K562 (cell line): ENCODE measurements around the gene FAM171A2. TPM values are rescaled to one million over a fixed set of nuclear protein-coding genes. Genes with fewer than 3 reads are reported as not detected.

Source experiments
- ATAC-seq: fragments of 200-7000 bp; cut with Tn5 transposase; 3 replicates; pipeline ENCODE4 v1.9.1; 2020; ENCODE audit warnings: moderate library complexity
- BruUV-seq: library from RNA; stranded (reverse); fragments of 400-500 nt; replicated peaks from 2 replicates; lab custom pipeline; 2021; lab: Mats Ljungman, UMichigan
- CTCF ChIA-PET: fragments of 300-600 bp; formaldehyde crosslinking; extraction: SDS; loops from one replicate; lab custom pipeline; 2021; ENCODE audit warnings: low intra/inter-chr PET ratio; lab: Yijun Ruan, JAX
- POLR2A ChIA-PET: fragments of 300-600, 350-650 bp; sonication (Branson Sonifier 250); formaldehyde crosslinking; extraction: SDS; loops from one replicate; lab custom pipeline; 2021; ENCODE audit warnings: antibody characterized with exemption, inconsistent platforms; lab: Yijun Ruan, JAX
- DNase-seq, 4 experiments: peaks; one replicate each; pipeline versions ENCODE4 v3.0.0 to v3.0.0-alpha.2; 2011 to 2018; ENCODE audit warnings: low spot score in 3 of 4, mixed read lengths in 3 of 4; ENCODE audit errors: extremely low read depth in 1 of 4
- FAIRE-seq: peaks from 2 replicates; lab custom pipeline; 2011; peaks lifted over from hg19 to GRCh38; lab: Jason Lieb, UNC
- H2AFZ ChIP-seq: 2 replicates; pipeline ENCODE4 v1.6.0; 2011; ENCODE audit warnings: low read depth, low read length, control low read depth, inconsistent platforms
- H3K27ac ChIP-seq: fragments of 200-600 bp; 3 replicates; pipeline ENCODE4 v1.8.0; 2011; ENCODE audit warnings: low read depth, mild to moderate bottlenecking, control low read depth, inconsistent platforms, low read length, moderate library complexity, mixed read lengths; ENCODE audit errors: extremely low read depth
- H3K27me3 ChIP-seq, 2 experiments: fragments of 300-600 bp in 1 of 2; 2 replicates in 1 of 2; 3 replicates in 1 of 2; pipeline versions ENCODE4 v1.6.0 to v1.8.0; 2011; ENCODE audit warnings: inconsistent platforms in 2 of 2, low read length in 2 of 2, mild to moderate bottlenecking in 1 of 2, mixed read lengths in 1 of 2, moderate library complexity in 1 of 2; ENCODE audit not compliant: control insufficient read depth in 2 of 2, insufficient read depth in 2 of 2
- H3K36me3 ChIP-seq: fragments of 300-600 bp; 3 replicates; pipeline ENCODE4 v1.8.0; 2011; ENCODE audit warnings: mild to moderate bottlenecking, low read length, inconsistent platforms; ENCODE audit not compliant: control insufficient read depth, insufficient read depth
- H3K4me1 ChIP-seq, 2 experiments: fragments of 200-600 bp in 1 of 2; replicated peaks in 1 of 2; 2 replicates in 1 of 2; 3 replicates in 1 of 2; pipeline versions ENCODE4 v1.5.1 to v1.8.0; 2011; ENCODE audit warnings: inconsistent platforms in 2 of 2, low read length in 2 of 2, mild to moderate bottlenecking in 1 of 2, mixed read lengths in 1 of 2, moderate library complexity in 1 of 2; ENCODE audit not compliant: control insufficient read depth in 2 of 2, insufficient read depth in 2 of 2
- H3K4me2 ChIP-seq: 2 replicates; pipeline ENCODE4 v1.6.1; 2011; ENCODE audit warnings: low read length, control low read depth, inconsistent platforms, mixed read lengths; ENCODE audit not compliant: insufficient read depth
- H3K4me3 ChIP-seq: fragments of 200-600 bp; sonication (generic), shearing (Covaris generic); 2 replicates; pipeline ENCODE4 v1.5.1; 2016; ENCODE audit warnings: control low read depth, inconsistent platforms
- H3K79me2 ChIP-seq: fragments of 200-600 bp; 3 replicates; pipeline ENCODE4 v1.8.0; 2011; ENCODE audit warnings: low read length, inconsistent platforms; ENCODE audit not compliant: control insufficient read depth, insufficient read depth
- H3K9ac ChIP-seq, 2 experiments: 2 replicates each; pipeline versions ENCODE4 v1.6.0 to v1.6.1; 2011; ENCODE audit warnings: low read depth in 2 of 2, low read length in 2 of 2, control low read depth in 1 of 2, inconsistent platforms in 1 of 2, mild to moderate bottlenecking in 1 of 2, mixed read lengths in 1 of 2; ENCODE audit not compliant: insufficient read depth in 1 of 2
- H3K9me1 ChIP-seq: one replicate; pipeline ENCODE4 v1.6.0; 2011; ENCODE audit warnings: inconsistent platforms, mild to moderate bottlenecking, low read length, moderate library complexity; ENCODE audit not compliant: control insufficient read depth, insufficient read depth
- H3K9me3 ChIP-seq: replicated peaks from 2 replicates; pipeline ENCODE4 v1.5.1; 2011; ENCODE audit warnings: low read depth, low read length, inconsistent platforms; ENCODE audit not compliant: control insufficient read depth, insufficient read depth
- H4K20me1 ChIP-seq: replicated peaks from 2 replicates; pipeline ENCODE4 v1.6.1; 2011; ENCODE audit warnings: low read length, inconsistent platforms, mixed read lengths; ENCODE audit not compliant: control insufficient read depth, insufficient read depth
- ATF3 ChIP-seq, 2 experiments: fragments of 450-650 bp in 1 of 2; sonication (generic) in 1 of 2; formaldehyde crosslinking in 1 of 2; IDR thresholded peaks in 1 of 2; conservative IDR thresholded peaks in 1 of 2; 2 replicates each; pipeline versions ENCODE4 v1.6.1 to v1.8.1; 2016 to 2023; ENCODE audit warnings: mild to moderate bottlenecking in 2 of 2, moderate library complexity in 2 of 2, inconsistent platforms in 1 of 2, missing genetic modification reagents in 1 of 2
- GTF2B ChIP-seq: IDR thresholded peaks from 2 replicates; pipeline ENCODE4 v1.6.1; 2011; ENCODE audit not compliant: insufficient read length; ENCODE audit errors: extremely low read depth
- MCM3 ChIP-seq: fragments of 450-650 bp; IDR thresholded peaks from 2 replicates; pipeline ENCODE4 v1.6.1; 2016
- RBBP5 ChIP-seq: fragments of 200-600 bp; sonication (generic); IDR thresholded peaks from 2 replicates; pipeline ENCODE4 v1.6.1; 2012; ENCODE audit warnings: borderline replicate concordance, mild to moderate bottlenecking, low read length, control low read depth, inconsistent platforms; ENCODE audit not compliant: insufficient read depth, poor library complexity, severe bottlenecking
- TAF9B ChIP-seq: fragments of 450-650 bp; IDR thresholded peaks from 2 replicates; pipeline ENCODE4 v1.6.1; 2018; ENCODE audit warnings: mild to moderate bottlenecking; ENCODE audit not compliant: partially characterized antibody
- USF1 ChIP-seq: sonication (generic); formaldehyde crosslinking; IDR thresholded peaks from 2 replicates; pipeline ENCODE4 v1.9.0; 2022; ENCODE audit warnings: mild to moderate bottlenecking, missing genetic modification reagents
- ZFP91 ChIP-seq: sonication (generic); formaldehyde crosslinking; IDR thresholded peaks from 2 replicates; pipeline ENCODE4 v1.8.0; 2022; ENCODE audit warnings: mild to moderate bottlenecking, missing genetic modification reagents
- ZNF282 ChIP-seq: sonication (generic); formaldehyde crosslinking; IDR thresholded peaks from 2 replicates; pipeline ENCODE4 v1.8.1; 2023; ENCODE audit warnings: missing genetic modification reagents
- ZNF75A ChIP-seq: fragments of 450-650 bp; formaldehyde crosslinking; IDR thresholded peaks from 2 replicates; pipeline ENCODE4 v1.4.0; 2020; ENCODE audit warnings: mild to moderate bottlenecking
- WGBS: fragments of 100-300 bp; shearing (Covaris generic); methylation state at CpG from one replicate; pipeline ENCODE4 v1.1.6; 2016; ENCODE audit warnings: low coverage, mixed read lengths; ENCODE audit not compliant: insufficient coverage; ENCODE audit errors: missing lambda C conversion rate; 5-methylcytosine and 5-hydroxymethylcytosine counted together
- in situ Hi-C: fragments of 300-500 bp; cut with MboI; formaldehyde crosslinking; loops from 4 replicates; pipeline ENCODE4 v1.15.0; 2018; ENCODE audit warnings: inconsistent platforms, mixed read lengths
- intact Hi-C: fragments of 100-400 bp; cut with micrococcal nuclease; formaldehyde crosslinking; loops from 2 replicates; pipeline ENCODE4 v1.14.2; 2022
- polyA plus RNA-seq, 8 experiments: library from polyadenylated mRNA; depleted of rRNA in 4 of 8; stranded (reverse) in 5 of 8; unstranded in 3 of 8; fragments of >200 nt; fragmentation: Nextera tagmentation in 2 of 8; fragmentation: Illumina TruSeq in 1 of 8; extraction: Ambion mirVana in 2 of 8; extraction: Trizol in 1 of 8; gene quantifications; 2 replicates each; pipeline versions ENCODE4 v1.2.1 to v1.2.3, GENCODE V29; 2011 to 2014; ENCODE audit warnings: inconsistent platforms in 1 of 8, missing spikeins in 1 of 8
- total RNA-seq, 7 experiments: library from RNA; depleted of rRNA in 6 of 7; stranded (reverse); fragments of >200 nt in 6 of 7; fragmentation: Illumina TruSeq in 2 of 7; extraction: Trizol in 2 of 7; gene quantifications; 2 replicates each; pipeline versions ENCODE4 v1.2.1 to v1.2.3, GENCODE V29; 2011 to 2021; ENCODE audit warnings: low replicate concordance in 1 of 7

The FAM171A2 gene
- total and polyA plus RNA-seq, 9 of the 15 experiments (the other 6 are each of a cell fraction or from before 2014, with no cell fraction given), result 0.10 to 10.2 (median 2.0) TPM; not detected in 1

GRCh38 chr17:44312396-44313104, 51.1 kb downstream of the FAM171A2 start:
- peaks cover 4 to 42% of the 10 kb centered on the region in 2 experiments; a peak in 4 of 5 replicates for H3K27me3 ChIP-seq
- TF ChIP-seq TAF9B (no peak), ZNF282 (no peak), ATF3 (IDR thresholded peaks at IDR 0.05) (peak; percentile 62), ATF3 (CRISPR knock-in tag; conservative IDR thresholded peaks at IDR 0.05) (no peak), MCM3 (0 out of 2 replicates have a peak, but pooled peaks have one; percentile 33), RBBP5 (no peak), ZNF75A (CRISPR knock-in tag) (no peak), GTF2B (no peak), USF1 (CRISPR knock-in tag) (no peak), ZFP91 (CRISPR knock-in tag) (no peak)
- 16% methylated on average over 8 of the region's 17 CpGs for whole genome bisulfite sequencing
- H3K27ac ChIP-seq, result no peak overlapping the region
- peaks cover 5 to 50% of the 10 kb centered on the region in 2 experiments; a peak in 4 of 5 replicates for H3K4me1 ChIP-seq
- peaks cover 4% of the 10 kb centered on the region for H3K9me1 ChIP-seq
- H3K9ac ChIP-seq, result no peak overlapping the region
- H4K20me1 ChIP-seq, result peaks cover 5% of the 10 kb centered on the region; the same call in 1 of the 2 replicates
- intact Hi-C loops, result no loop called here
- BruUV-seq, result no TSS peak
- ATAC-seq (no peak), DNase-seq (peak in 1 of 4 experiments; percentile 7), FAIRE-seq (no peak)
- H3K9me3 ChIP-seq, result no peaks in the 10 kb centered on the region
- no peaks in the 10 kb centered on the region for H3K36me3 ChIP-seq
- H3K4me2 ChIP-seq, result no peak overlapping the region
- no peak overlapping the region for H2AFZ ChIP-seq
- ChIA-PET CTCF (no interaction called here), POLR2A (interaction anchor here (0.6 kb wide), 1 partner anchor 13 kb away, joined by 3 read pairs; no protein-coding TSS in a partner anchor)
- no peaks in the 10 kb centered on the region for H3K79me2 ChIP-seq
- in situ Hi-C loops, result no loop called here
- no peak overlapping the region for H3K4me3 ChIP-seq
